GM12892 (cell line): Measurements from ENCODE around the gene CTAGE4.
"Not testable (repeated sequence)": the region's sequence is repeated elsewhere in the genome, so short reads cannot be mapped to it uniquely, and the experiment has no call there.

Source experiments
- POLR2A ChIP-seq: IDR thresholded peaks from 2 replicates; pipeline ENCODE4 v1.6.1; 2011; ENCODE audit warnings: low read depth, low read length, control low read depth
- POLR2AphosphoS5 ChIP-seq: IDR thresholded peaks from 2 replicates; pipeline ENCODE4 v1.6.1; 2011; ENCODE audit warnings: low read depth, low read length, control low read depth
- TAF1 ChIP-seq: IDR thresholded peaks from 2 replicates; pipeline ENCODE4 v1.6.1; 2011; ENCODE audit warnings: low read depth, mild to moderate bottlenecking, control low read depth, low read length, borderline replicate concordance

DNA sequence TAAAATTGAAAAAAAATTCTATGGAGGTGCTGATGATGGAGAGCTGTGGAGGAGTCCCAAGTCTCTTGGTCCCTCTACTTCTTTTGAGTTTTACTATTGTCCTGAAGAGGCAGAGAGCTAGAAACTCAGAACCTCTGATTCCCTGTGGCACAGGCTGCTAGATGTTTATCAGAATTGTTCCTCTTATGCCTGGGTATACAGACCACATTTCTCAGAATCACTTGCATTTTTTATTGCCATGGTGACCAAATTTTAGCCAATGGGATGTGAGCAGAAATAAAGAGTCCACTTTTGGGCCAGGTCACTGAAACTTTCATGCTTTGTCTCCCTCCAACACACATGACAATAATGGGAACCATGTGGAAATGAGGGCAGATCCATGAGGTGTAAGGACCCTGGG is 40.4 kb downstream of the CTAGE4 start:
- TF ChIP-seq TAF1, POLR2A, POLR2AphosphoS5: not testable (repeated sequence)
